HG03342 (cell line): ENCODE data around the gene TEKT3.

Experiments
- ATAC-seq: cut with Tn5 transposase; IDR thresholded peaks from one replicate; pipeline ENCODE4 v1.9.1; 2021; ENCODE audit warnings: mild to moderate bottlenecking, moderate library complexity; ENCODE audit not compliant: unreplicated experiment

TEKT3 gene

GRCh38 chr17:15298176-15298575 is 43.2 kb downstream of the TEKT3 start:
- ATAC-seq, result no peak

- ATAC-seq, result no peak
Observed at GRCh38 chr17:15293558-15293957, 47.8 kb downstream of the TEKT3 start.

GRCh38 chr17:15291674-15292361 is 49.6 kb downstream of the TEKT3 start:
- no peak for ATAC-seq

- no peak for ATAC-seq
Observed at GRCh38 chr17:15290605-15291004, 50.8 kb downstream of the TEKT3 start.

- no peak for ATAC-seq
Observed at GRCh38 chr17:15289285-15290183, 51.9 kb downstream of the TEKT3 start.

- no peak for ATAC-seq
Observed at GRCh38 chr17:15288859-15289258, 52.5 kb downstream of the TEKT3 start.

GRCh38 chr17:15287538-15288267 is 53.7 kb downstream of the TEKT3 start:
- no peak for ATAC-seq

GRCh38 chr17:15285466-15285865 is 55.9 kb downstream of the TEKT3 start:
- ATAC-seq, result no peak

GRCh38 chr17:15284537-15284936 is 56.9 kb downstream of the TEKT3 start:
- ATAC-seq, result no peak

GRCh38 chr17:15284107-15284506 is 57.3 kb downstream of the TEKT3 start:
- no peak for ATAC-seq

GRCh38 chr17:15281909-15282308 is 59.5 kb downstream of the TEKT3 start:
- no peak for ATAC-seq

GRCh38 chr17:15278924-15279477 is 62.4 kb downstream of the TEKT3 start:
- ATAC-seq, result no peak

GRCh38 chr17:15278380-15278779 is 63.0 kb downstream of the TEKT3 start:
- ATAC-seq, result no peak

- ATAC-seq, result no peak
Observed at GRCh38 chr17:15274017-15274416, 67.4 kb downstream of the TEKT3 start.

GRCh38 chr17:15273141-15273793 is 68.1 kb downstream of the TEKT3 start:
- no peak for ATAC-seq

- no peak for ATAC-seq
Observed at GRCh38 chr17:15271741-15272140, 69.7 kb downstream of the TEKT3 start.

- no peak for ATAC-seq
Observed at GRCh38 chr17:15270628-15271381, 70.6 kb downstream of the TEKT3 start.

- ATAC-seq, result no peak
Observed at GRCh38 chr17:15269780-15270089, 71.7 kb downstream of the TEKT3 start.

- no peak for ATAC-seq
Observed at GRCh38 chr17:15269087-15269779, 72.2 kb downstream of the TEKT3 start.

GRCh38 chr17:15268461-15268860 is 72.9 kb downstream of the TEKT3 start:
- no peak for ATAC-seq
